NOMO-1 treated with dmso at 0.1 percent for 144 hours (cell line): ENCODE measurements around the gene TSHR.

Experiments
- DNase-seq: peaks from one replicate; lab custom pipeline; 2025; ENCODE audit not compliant: unreplicated experiment; lab: John Stamatoyannopoulos, UW

TSHR gene

GRCh38 chr14:81172353-81172752 lies 216.9 kb downstream of the TSHR start:
- no peak for DNase-seq

GRCh38 chr14:81172881-81173280 lies 217.5 kb downstream of the TSHR start:
- DNase-seq, result no peak

- peak; percentile 18 for DNase-seq
These were observed 220.8 kb downstream of the TSHR start for GRCh38 chr14:81176241-81176640.

- DNase-seq, result no peak
These were observed 221.8 kb downstream of the TSHR start for GRCh38 chr14:81177225-81177624.

GRCh38 chr14:81178063-81178462 lies 222.6 kb downstream of the TSHR start:
- no peak for DNase-seq

GRCh38 chr14:81179631-81180030 lies 224.2 kb downstream of the TSHR start:
- no peak for DNase-seq

- DNase-seq, result no peak
These were observed 232.6 kb downstream of the TSHR start for GRCh38 chr14:81187832-81188522.

- DNase-seq, result no peak
These were observed 237.2 kb downstream of the TSHR start for GRCh38 chr14:81192594-81192993.

GRCh38 chr14:81193924-81194633 lies 238.7 kb downstream of the TSHR start:
- no peak for DNase-seq
